Measurements from ENCODE around the gene SLC29A3. TPM values are rescaled to one million over a fixed set of nuclear protein-coding genes. Genes with fewer than 3 reads are reported as not detected.

Gene SLC29A3
- total RNA-seq, 2 donors from 2014 or later = 4.6 to 12.7 TPM

DNA sequence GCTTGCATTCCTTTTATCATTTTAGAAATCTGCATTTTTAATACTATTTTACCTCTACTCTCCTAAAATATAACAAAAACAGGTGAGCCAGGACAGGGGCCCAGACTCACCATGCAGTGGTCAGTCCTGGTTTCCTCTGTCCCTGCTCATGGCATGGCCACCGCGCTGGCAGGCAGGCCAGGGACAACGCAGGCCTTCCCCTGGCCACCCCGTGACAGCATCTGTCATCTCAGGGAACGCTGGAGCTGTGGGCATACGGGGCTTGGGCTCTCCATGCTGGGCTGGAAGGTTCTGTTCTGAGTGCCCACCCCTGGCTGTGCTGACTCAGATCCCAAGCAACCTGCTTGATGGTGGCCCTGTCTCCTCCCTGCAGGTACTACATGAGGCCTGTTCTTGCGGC lies 42.5 kb downstream of the SLC29A3 start:
- H3K4me3 ChIP-seq = no peak overlapping the region
- no peaks in the 10 kb centered on the region for H3K9me3 ChIP-seq
- WGBS = 94% methylated on average over 7 of the region's 7 CpGs
- intact Hi-C loops (cut with DNase I) = no loop called here
- no peaks in the 10 kb centered on the region for H3K27me3 ChIP-seq (replicated peaks; ENCODE audit: insufficient read depth)
- no peak for DNase-seq (ENCODE audit: low spot score)
- TF ChIP-seq POLR2A (IDR thresholded peaks at IDR 0.05) (no peak), POLR2AphosphoS5 (IDR thresholded peaks at IDR 0.05) (no peak), CTCF (IDR thresholded peaks at IDR 0.05) (no peak)
- H3K27ac ChIP-seq = no peak overlapping the region
- no peaks in the 10 kb centered on the region for H3K36me3 ChIP-seq
- no peaks in the 10 kb centered on the region for H3K4me1 ChIP-seq (replicated peaks)

DNA sequence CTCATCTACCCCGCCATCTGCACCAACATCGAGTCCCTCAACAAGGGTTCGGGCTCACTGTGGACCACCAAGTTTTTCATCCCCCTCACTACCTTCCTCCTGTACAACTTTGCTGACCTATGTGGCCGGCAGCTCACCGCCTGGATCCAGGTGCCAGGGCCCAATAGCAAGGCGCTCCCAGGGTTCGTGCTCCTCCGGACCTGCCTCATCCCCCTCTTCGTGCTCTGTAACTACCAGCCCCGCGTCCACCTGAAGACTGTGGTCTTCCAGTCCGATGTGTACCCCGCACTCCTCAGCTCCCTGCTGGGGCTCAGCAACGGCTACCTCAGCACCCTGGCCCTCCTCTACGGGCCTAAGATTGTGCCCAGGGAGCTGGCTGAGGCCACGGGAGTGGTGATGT lies 43.1 kb downstream of the SLC29A3 start:
- WGBS = 97% methylated on average over 16 of the region's 16 CpGs
- Histone ChIP-seq H3K4me1 (replicated peaks) (no peaks in the 10 kb centered on the region), H3K27ac (no peak overlapping the region), H3K4me3 (no peak overlapping the region), H3K9me3 (no peaks in the 10 kb centered on the region), H3K36me3 (no peaks in the 10 kb centered on the region), H3K27me3 (replicated peaks; ENCODE audit: insufficient read depth) (no peaks in the 10 kb centered on the region)
- intact Hi-C loops (cut with DNase I) = no loop called here
- DNase-seq (ENCODE audit: low spot score) = no peak
- TF ChIP-seq CTCF (IDR thresholded peaks at IDR 0.05) (no peak), POLR2AphosphoS5 (IDR thresholded peaks at IDR 0.05) (no peak), POLR2A (IDR thresholded peaks at IDR 0.05) (no peak)

GRCh38 chr10:71363936-71364335 lies 44.9 kb downstream of the SLC29A3 start:
- no peak overlapping the region for H3K4me3 ChIP-seq
- DNase-seq (ENCODE audit: low spot score) = no peak
- H3K9me3 ChIP-seq = no peaks in the 10 kb centered on the region
- no peaks in the 10 kb centered on the region for H3K4me1 ChIP-seq (replicated peaks)
- TF ChIP-seq POLR2AphosphoS5 (IDR thresholded peaks at IDR 0.05) = no peak
- TF ChIP-seq CTCF (IDR thresholded peaks at IDR 0.05) = no peak
- no peak for TF ChIP-seq POLR2A (IDR thresholded peaks at IDR 0.05)
- intact Hi-C loops (cut with DNase I) = no loop called here
- H3K27ac ChIP-seq = no peak overlapping the region
- H3K27me3 ChIP-seq (replicated peaks; ENCODE audit: insufficient read depth) = no peaks in the 10 kb centered on the region
- H3K36me3 ChIP-seq = no peaks in the 10 kb centered on the region

GRCh38 chr10:71365366-71365765 lies 46.3 kb downstream of the SLC29A3 start:
- H3K36me3 ChIP-seq = no peaks in the 10 kb centered on the region

More at GRCh38 chr10:71365366-71365765, 46.3 kb downstream of the SLC29A3 start:
- Histone ChIP-seq H3K4me3 (no peak overlapping the region), H3K27ac (no peak overlapping the region), H3K27me3 (replicated peaks; ENCODE audit: insufficient read depth) (no peaks in the 10 kb centered on the region), H3K9me3 (no peaks in the 10 kb centered on the region), H3K4me1 (replicated peaks) (no peaks in the 10 kb centered on the region)
- TF ChIP-seq POLR2A (IDR thresholded peaks at IDR 0.05) = no peak
- TF ChIP-seq CTCF (IDR thresholded peaks at IDR 0.05) = no peak
- TF ChIP-seq POLR2AphosphoS5 (IDR thresholded peaks at IDR 0.05) = no peak
- 89% methylated on average over 6 of the region's 6 CpGs for WGBS
- no peak for DNase-seq (ENCODE audit: low spot score)
- intact Hi-C loops (cut with DNase I) = no loop called here
